H1 (cell line): ENCODE results near the gene KCNA10. TPM values are rescaled to one million over a fixed set of nuclear protein-coding genes. Genes with fewer than 3 reads are reported as not detected.
A peak's percentile ranks its signal among the peaks of the same experiment; 100 is the strongest.

Source experiments
- CTCF ChIA-PET: fragments of 300-600 bp; sonication (Branson Sonifier 250); formaldehyde crosslinking; loops from one replicate; lab custom pipeline; 2021; ENCODE audit not compliant: partially characterized antibody; lab: Charles Lee
- POLR2A ChIA-PET: fragments of 300-600 bp; sonication (Branson Sonifier 250); formaldehyde crosslinking; loops from one replicate; lab custom pipeline; 2021; ENCODE audit warnings: inconsistent platforms; ENCODE audit not compliant: partially characterized antibody; lab: Charles Lee
- DNase-seq, 2 experiments: peaks; one replicate each; pipeline versions ENCODE4 v3.0.0 to v3.0.0-alpha.2; 2010 to 2022; ENCODE audit warnings: low spot score in 2 of 2, low read depth in 1 of 2, mixed read lengths in 1 of 2
- FAIRE-seq: peaks from 2 replicates; lab custom pipeline; 2011; peaks lifted over from hg19 to GRCh38; lab: Jason Lieb, UNC
- H2AFZ ChIP-seq: 2 replicates; pipeline ENCODE4 v1.8.1; 2012; ENCODE audit warnings: low read length, inconsistent platforms
- H2AK5ac ChIP-seq: 2 replicates; pipeline ENCODE4 v1.6.1; 2013; ENCODE audit warnings: low read depth, low read length
- H2BK120ac ChIP-seq: replicated peaks from 2 replicates; pipeline ENCODE3; 2013; ENCODE audit warnings: low read depth, low read length, inconsistent platforms
- H2BK12ac ChIP-seq: 2 replicates; pipeline ENCODE4 v1.6.1; 2013; ENCODE audit warnings: low read depth, low read length
- H2BK15ac ChIP-seq: 2 replicates; pipeline ENCODE4 v1.6.1; 2013; ENCODE audit warnings: low read length
- H2BK20ac ChIP-seq: 2 replicates; pipeline ENCODE4 v1.6.1; 2013; ENCODE audit warnings: low read length
- H2BK5ac ChIP-seq: 2 replicates; pipeline ENCODE4 v1.6.1; 2013; ENCODE audit warnings: low read depth, low read length
- H3K14ac ChIP-seq: 2 replicates; pipeline ENCODE4 v1.6.1; 2013; ENCODE audit warnings: inconsistent platforms; ENCODE audit not compliant: insufficient read length
- H3K18ac ChIP-seq: 2 replicates; pipeline ENCODE4 v1.6.1; 2013; ENCODE audit warnings: low read length; ENCODE audit errors: extremely low read depth
- H3K23ac ChIP-seq: 2 replicates; pipeline ENCODE4 v1.6.1; 2013; ENCODE audit warnings: inconsistent platforms; ENCODE audit not compliant: insufficient read length
- H3K23me2 ChIP-seq: 2 replicates; pipeline ENCODE4 v1.6.1; 2013; ENCODE audit warnings: low read depth, low read length
- H3K27ac ChIP-seq: 2 replicates; pipeline ENCODE4 v1.6.1; 2011; ENCODE audit warnings: low read depth, low read length, inconsistent platforms
- H3K27me3 ChIP-seq, 4 experiments: replicated peaks in 1 of 4; 1 replicate in 1 of 4; 2 replicates in 3 of 4; pipeline versions ENCODE4 v1.6.1 to v1.8.1; 2011 to 2013; ENCODE audit warnings: low read length in 3 of 4, mild to moderate bottlenecking in 3 of 4, inconsistent platforms in 2 of 4, mixed read lengths in 2 of 4, moderate library complexity in 1 of 4; ENCODE audit not compliant: control insufficient read depth in 3 of 4, insufficient read depth in 3 of 4; ENCODE audit errors: extremely low read depth in 1 of 4
- H3K36me3 ChIP-seq, 4 experiments: 2 replicates each; pipeline versions ENCODE4 v1.6.1 to v1.8.1; 2011 to 2013; ENCODE audit warnings: mild to moderate bottlenecking in 4 of 4, low read length in 3 of 4, moderate library complexity in 2 of 4, control low read depth in 1 of 4, inconsistent platforms in 1 of 4; ENCODE audit not compliant: insufficient read depth in 4 of 4, control insufficient read depth in 2 of 4
- H3K4ac ChIP-seq: replicated peaks from 2 replicates; pipeline ENCODE3; 2013; ENCODE audit warnings: low read length, low read depth, mixed read lengths, inconsistent platforms; ENCODE audit not compliant: insufficient read length
- H3K4me1 ChIP-seq, 4 experiments: replicated peaks in 1 of 4; 1 replicate in 1 of 4; 2 replicates in 3 of 4; pipeline versions ENCODE4 v1.6.1 to v1.8.1; 2011 to 2013; ENCODE audit warnings: low read length in 3 of 4, inconsistent platforms in 2 of 4, mixed read lengths in 1 of 4; ENCODE audit not compliant: insufficient read depth in 4 of 4, control insufficient read depth in 3 of 4
- H3K4me2 ChIP-seq, 2 experiments: 2 replicates each; pipeline versions ENCODE4 v1.6.1 to v1.8.1; 2011 to 2013; ENCODE audit warnings: low read depth in 2 of 2, low read length in 2 of 2, control low read depth in 1 of 2, inconsistent platforms in 1 of 2, mild to moderate bottlenecking in 1 of 2; ENCODE audit not compliant: insufficient read depth in 1 of 2
- H3K4me3 ChIP-seq, 4 experiments: fragments of 200-600, 300-600 bp in 1 of 4; sonication (generic), shearing (Covaris generic), sonication (Bioruptor Twin) in 1 of 4; 2 replicates each; pipeline versions ENCODE4 v1.5.1 to v1.8.1; 2011 to 2016; ENCODE audit warnings: low read length in 4 of 4, low read depth in 3 of 4, control low read depth in 2 of 4, inconsistent platforms in 2 of 4, mild to moderate bottlenecking in 2 of 4, mixed read lengths in 1 of 4, moderate library complexity in 1 of 4; ENCODE audit not compliant: insufficient read depth in 2 of 4; ENCODE audit errors: extremely low read depth in 1 of 4
- H3K56ac ChIP-seq: replicated peaks from 2 replicates; pipeline ENCODE3; 2013; ENCODE audit warnings: low read depth, mild to moderate bottlenecking, mixed read lengths, low read length, inconsistent platforms; ENCODE audit not compliant: insufficient read length
- H3K79me1 ChIP-seq: 2 replicates; pipeline ENCODE4 v1.6.1; 2013; ENCODE audit warnings: low read depth, low read length, control low read depth
- H3K79me2 ChIP-seq, 2 experiments: 2 replicates each; pipeline versions ENCODE4 v1.6.1 to v1.8.1; 2012 to 2013; ENCODE audit warnings: low read length in 2 of 2, mild to moderate bottlenecking in 2 of 2, inconsistent platforms in 1 of 2; ENCODE audit not compliant: insufficient read depth in 2 of 2, control insufficient read depth in 1 of 2
- H3K9ac ChIP-seq, 4 experiments: replicated peaks in 1 of 4; 1 replicate in 1 of 4; 2 replicates in 3 of 4; pipeline versions ENCODE4 v1.6.1 to v1.8.1; 2011 to 2013; ENCODE audit warnings: low read depth in 3 of 4, low read length in 3 of 4, control low read depth in 2 of 4, mild to moderate bottlenecking in 2 of 4, moderate library complexity in 2 of 4, inconsistent platforms in 1 of 4; ENCODE audit errors: extremely low read depth in 1 of 4
- H3K9me3 ChIP-seq, 2 experiments: 2 replicates each; pipeline versions ENCODE4 v1.6.1 to v1.8.1; 2012 to 2013; ENCODE audit warnings: mild to moderate bottlenecking in 2 of 2, moderate library complexity in 2 of 2, control low read depth in 1 of 2, inconsistent platforms in 1 of 2, low read depth in 1 of 2, low read length in 1 of 2, mixed read lengths in 1 of 2; ENCODE audit not compliant: insufficient read depth in 2 of 2
- H4K20me1 ChIP-seq, 2 experiments: replicated peaks in 1 of 2; 2 replicates each; pipeline versions ENCODE3 to v1.8.1; 2011 to 2013; ENCODE audit warnings: inconsistent platforms in 2 of 2, low read length in 2 of 2, mild to moderate bottlenecking in 1 of 2; ENCODE audit not compliant: insufficient read depth in 2 of 2, control insufficient read depth in 1 of 2
- H4K5ac ChIP-seq: 2 replicates; pipeline ENCODE4 v1.6.1; 2013; ENCODE audit warnings: low read length, low read depth, mixed read lengths, inconsistent platforms; ENCODE audit not compliant: insufficient read length
- H4K8ac ChIP-seq: 2 replicates; pipeline ENCODE4 v1.8.0; 2013; ENCODE audit warnings: mild to moderate bottlenecking, moderate library complexity, low read length, inconsistent platforms; ENCODE audit not compliant: insufficient read depth; ENCODE audit errors: extremely low read depth
- H4K91ac ChIP-seq: replicated peaks from 2 replicates; pipeline ENCODE3; 2013; ENCODE audit warnings: low read length, mixed read lengths, inconsistent platforms; ENCODE audit not compliant: insufficient read length
- GTF2F1 ChIP-seq: IDR thresholded peaks from 2 replicates; pipeline ENCODE4 v1.6.1; 2012; ENCODE audit warnings: low read depth, low read length, improper control_type of control experiment, borderline replicate concordance
- NRF1 ChIP-seq: IDR thresholded peaks from 2 replicates; pipeline ENCODE4 v1.6.1; 2011; ENCODE audit warnings: mild to moderate bottlenecking, low read depth, low read length, improper control_type of control experiment
- POLR2AphosphoS5 ChIP-seq: IDR thresholded peaks from 2 replicates; pipeline ENCODE4 v1.6.1; 2011; ENCODE audit warnings: low read depth, low read length
- SIRT6 ChIP-seq: IDR thresholded peaks from one replicate; pipeline ENCODE4 v1.7.1; 2012; ENCODE audit warnings: low read length, inconsistent platforms
- TAF1 ChIP-seq: IDR thresholded peaks from 2 replicates; pipeline ENCODE4 v1.6.1; 2011; ENCODE audit warnings: mild to moderate bottlenecking, low read depth, low read length
- YY1 ChIP-seq: IDR thresholded peaks from 2 replicates; pipeline ENCODE4 v1.6.1; 2011; ENCODE audit warnings: low read depth, mild to moderate bottlenecking, low read length
- WGBS, 2 experiments: shearing (Covaris generic) in 1 of 2; methylation state at CpG; one replicate each; pipeline versions ENCODE4 v1.1.6 to v1.1.7; 2013 to 2015; ENCODE audit warnings: low lambda C conversion rate in 2 of 2, mixed read lengths in 2 of 2, inconsistent platforms in 1 of 2, low coverage in 1 of 2, missing lambda C conversion rate in 1 of 2; ENCODE audit not compliant: insufficient replicate concordance in 2 of 2, insufficient coverage in 1 of 2, insufficient read length in 1 of 2; ENCODE audit errors: extremely low coverage in 1 of 2, missing lambda C conversion rate in 1 of 2; 5-methylcytosine and 5-hydroxymethylcytosine counted together
- long read RNA-seq, 2 experiments: library from RNA in 1 of 2; library from capped mRNA in 1 of 2; stranded (forward); transcript quantifications; one replicate each; pipeline ENCODE4 v2.0.0, GENCODE V29; 2021; ENCODE audit warnings: inconsistent platforms in 1 of 2
- polyA minus RNA-seq, 3 experiments: library from RNA; depleted of rRNA, polyadenylated mRNA; stranded (reverse); fragments of >200 nt; gene quantifications; 1 replicate in 2 of 3; 2 replicates in 1 of 3; pipeline ENCODE4 v1.2.3, GENCODE V29; 2011
- polyA plus RNA-seq, 7 experiments: library from polyadenylated mRNA; depleted of rRNA in 3 of 7; stranded (reverse) in 5 of 7; unstranded in 2 of 7; fragments of >200 nt in 5 of 7; fragments of 200-250 nt in 2 of 7; gene quantifications; 1 replicate in 5 of 7; 2 replicates in 1 of 7; 4 replicates in 1 of 7; pipeline versions ENCODE4 v1.2.1 to v1.2.3, GENCODE V29; 2011 to 2013; ENCODE audit warnings: missing spikeins in 2 of 7, mixed read lengths in 2 of 7
- total RNA-seq: library from RNA; stranded (reverse); fragmentation: NEBNext Ultra II Directional; extraction: Animal tissue kit (Norgen Biotek cat#: 25700); gene quantifications from 2 replicates; pipeline ENCODE4 v1.2.1, GENCODE V29; 2021
- TF ChIP-seq, protein P1 (sequence below): IDR thresholded peaks from 2 replicates; pipeline ENCODE4 v1.6.1; 2011; ENCODE audit warnings: low read length, improper control_type of control experiment

The KCNA10 gene
- total RNA-seq: not detected in 2 replicates
- not detected in 2 replicates for polyA plus RNA-seq (2011; rRNA removed)
- polyA plus RNA-seq (2011; cell fraction: cytosol; rRNA removed): not detected
- polyA plus RNA-seq (2011; cell fraction: nucleus; rRNA removed): not detected
- polyA plus RNA-seq (2012, experiment 1 of 2): not detected in 4 replicates
- not detected for polyA plus RNA-seq (2012, experiment 2 of 2)
- not detected for polyA plus RNA-seq (2013, experiment 1 of 2)
- polyA plus RNA-seq (2013, experiment 2 of 2): not detected
- not detected in 2 replicates for polyA minus RNA-seq (2011; rRNA and poly(A)+ RNA removed)
- polyA minus RNA-seq (2011; cell fraction: cytosol; rRNA and poly(A)+ RNA removed): not detected
- polyA minus RNA-seq (2011; cell fraction: nucleus; rRNA and poly(A)+ RNA removed): not detected
- long read RNA-seq, experiment 1: 0 reads
- long read RNA-seq, experiment 2: 0 reads

DNA sequence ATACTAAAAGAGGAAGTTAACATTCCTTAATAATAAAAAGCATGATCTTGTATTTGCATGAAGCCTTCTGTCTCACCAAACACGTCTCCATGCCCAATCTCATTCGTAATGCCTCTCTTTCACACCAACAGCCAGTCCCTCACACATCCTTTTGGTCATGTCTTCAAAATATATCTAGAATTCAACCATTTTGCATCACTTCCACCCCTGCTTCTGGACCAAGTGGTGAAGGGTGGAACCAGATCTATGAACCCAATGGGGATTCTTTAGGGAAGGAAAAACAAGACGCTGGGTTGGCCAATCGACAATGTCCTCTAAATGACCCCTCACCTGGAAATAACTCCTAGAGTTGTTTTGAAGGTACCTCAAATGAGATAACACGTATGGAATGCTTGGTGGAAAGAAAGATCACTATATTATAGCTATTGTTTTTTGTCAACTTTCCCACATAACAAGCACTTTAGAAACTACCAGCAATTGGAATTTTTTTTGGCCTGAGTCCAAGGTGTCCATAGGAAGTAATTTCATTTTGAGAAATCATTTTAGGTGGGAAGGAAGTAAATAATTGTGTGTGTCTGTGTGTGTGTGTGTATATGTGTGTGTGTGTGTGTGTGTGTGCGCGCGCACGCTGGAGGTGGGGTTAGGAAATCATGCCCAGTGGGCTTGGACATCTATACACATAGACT lies at the start of gene KCNA10:
Gene KCNA10 (minus strand): TSS at position 51 of the 686 bp plus-strand sequence. CDS start 388 bp downstream, outside the sequence.
- H3K9me3 ChIP-seq: peaks cover 0 to 4% of the 10 kb centered on the region in 2 experiments; a peak in 2 of 4 replicates
- no peaks in the 10 kb centered on the region for H3K36me3 ChIP-seq
- no peak within 1 kb of the TSS for H3K23ac ChIP-seq
- no peak within 1 kb of the TSS for H4K8ac ChIP-seq
- FAIRE-seq (no peak), DNase-seq (no peak)
- TF ChIP-seq TAF1 (no peak), NRF1 (no peak), YY1 (no peak), POLR2AphosphoS5 (no peak), SIRT6 (no peak), GTF2F1 (no peak)
- TF ChIP-seq, protein P1, sequence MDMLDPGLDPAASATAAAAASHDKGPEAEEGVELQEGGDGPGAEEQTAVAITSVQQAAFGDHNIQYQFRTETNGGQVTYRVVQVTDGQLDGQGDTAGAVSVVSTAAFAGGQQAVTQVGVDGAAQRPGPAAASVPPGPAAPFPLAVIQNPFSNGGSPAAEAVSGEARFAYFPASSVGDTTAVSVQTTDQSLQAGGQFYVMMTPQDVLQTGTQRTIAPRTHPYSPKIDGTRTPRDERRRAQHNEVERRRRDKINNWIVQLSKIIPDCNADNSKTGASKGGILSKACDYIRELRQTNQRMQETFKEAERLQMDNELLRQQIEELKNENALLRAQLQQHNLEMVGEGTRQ: no peak
- H2AFZ ChIP-seq: no peak within 1 kb of the TSS
- ChIA-PET CTCF (interaction anchor here (0.8 to 12.4 kb wide), 12 partner anchors 8 to 263 kb away, joined by 3 to 189 read pairs (median 8); no protein-coding TSS in a partner anchor), POLR2A (interaction anchor here (0.9 kb wide), 1 partner anchor 8 kb away, joined by 3 read pairs; no protein-coding TSS in a partner anchor)
- H3K4me3 ChIP-seq: no peak within 1 kb of the TSS
- H2BK120ac ChIP-seq: no peak within 1 kb of the TSS
- 0 out of 2 replicates have a peak within 1 kb of the TSS, but pooled peaks have one; percentile 1 for H2BK5ac ChIP-seq
- no peak within 1 kb of the TSS for H3K27ac ChIP-seq
- no peak within 1 kb of the TSS for H3K4ac ChIP-seq
- H3K23me2 ChIP-seq: no peaks in the 10 kb centered on the region; the same call in 1 of the 2 replicates
- H3K4me1 ChIP-seq: peaks cover 2 to 16% (median 8%) of the 10 kb centered on the region in 4 experiments
- no peak within 1 kb of the TSS for H3K18ac ChIP-seq
- no peak within 1 kb of the TSS for H2AK5ac ChIP-seq
- no peak within 1 kb of the TSS for H3K4me2 ChIP-seq
- H3K9ac ChIP-seq: no peak within 1 kb of the TSS
- no peak within 1 kb of the TSS for H2BK15ac ChIP-seq
- H4K20me1 ChIP-seq: no peaks in the 10 kb centered on the region
- WGBS, 2 experiments: 86% methylated on average over 9 of the region's 9 CpGs; no CpG with 5 or more reads in 1 of the 2 experiments
- peak within 1 kb of the TSS; percentile 20 for H4K91ac ChIP-seq
- H2BK20ac ChIP-seq: peak within 1 kb of the TSS; percentile 63; the same call in 1 of the 2 replicates
- H3K56ac ChIP-seq: no peak within 1 kb of the TSS
- no peak within 1 kb of the TSS; the same call in 1 of the 2 replicates for H2BK12ac ChIP-seq
- H3K14ac ChIP-seq: no peak within 1 kb of the TSS
- H3K27me3 ChIP-seq: no peaks in the 10 kb centered on the region; a peak in 2 of 7 replicates
- no peaks in the 10 kb centered on the region for H3K79me1 ChIP-seq
- no peak within 1 kb of the TSS for H4K5ac ChIP-seq
- H3K79me2 ChIP-seq: no peaks in the 10 kb centered on the region
